K562 (cell line): Measurements from ENCODE around the gene ABCA3. TPM values are rescaled to one million over a fixed set of nuclear protein-coding genes. Genes with fewer than 3 reads are reported as not detected.
A peak's percentile ranks its signal among the peaks of the same experiment; 100 is the strongest.

Source experiments
- ATAC-seq: fragments of 200-7000 bp; cut with Tn5 transposase; 3 replicates; pipeline ENCODE4 v1.9.1; 2020; ENCODE audit warnings: moderate library complexity
- BruUV-seq: library from RNA; stranded (reverse); fragments of 400-500 nt; replicated peaks from 2 replicates; lab custom pipeline; 2021; lab: Mats Ljungman, UMichigan
- CTCF ChIA-PET: fragments of 300-600 bp; formaldehyde crosslinking; extraction: SDS; loops from one replicate; lab custom pipeline; 2021; ENCODE audit warnings: low intra/inter-chr PET ratio; lab: Yijun Ruan, JAX
- POLR2A ChIA-PET: fragments of 300-600, 350-650 bp; sonication (Branson Sonifier 250); formaldehyde crosslinking; extraction: SDS; loops from one replicate; lab custom pipeline; 2021; ENCODE audit warnings: antibody characterized with exemption, inconsistent platforms; lab: Yijun Ruan, JAX
- DNase-seq, 4 experiments: peaks; one replicate each; pipeline versions ENCODE4 v3.0.0 to v3.0.0-alpha.2; 2011 to 2018; ENCODE audit warnings: low spot score in 3 of 4, mixed read lengths in 3 of 4; ENCODE audit errors: extremely low read depth in 1 of 4
- FAIRE-seq: peaks from 2 replicates; lab custom pipeline; 2011; peaks lifted over from hg19 to GRCh38; lab: Jason Lieb, UNC
- H2AFZ ChIP-seq: 2 replicates; pipeline ENCODE4 v1.6.0; 2011; ENCODE audit warnings: low read depth, low read length, control low read depth, inconsistent platforms
- H3K27ac ChIP-seq: fragments of 200-600 bp; 3 replicates; pipeline ENCODE4 v1.8.0; 2011; ENCODE audit warnings: low read depth, mild to moderate bottlenecking, control low read depth, inconsistent platforms, low read length, moderate library complexity, mixed read lengths; ENCODE audit errors: extremely low read depth
- H3K27me3 ChIP-seq, 2 experiments: fragments of 300-600 bp in 1 of 2; 2 replicates in 1 of 2; 3 replicates in 1 of 2; pipeline versions ENCODE4 v1.6.0 to v1.8.0; 2011; ENCODE audit warnings: inconsistent platforms in 2 of 2, low read length in 2 of 2, mild to moderate bottlenecking in 1 of 2, mixed read lengths in 1 of 2, moderate library complexity in 1 of 2; ENCODE audit not compliant: control insufficient read depth in 2 of 2, insufficient read depth in 2 of 2
- H3K36me3 ChIP-seq: fragments of 300-600 bp; 3 replicates; pipeline ENCODE4 v1.8.0; 2011; ENCODE audit warnings: mild to moderate bottlenecking, low read length, inconsistent platforms; ENCODE audit not compliant: control insufficient read depth, insufficient read depth
- H3K4me1 ChIP-seq, 2 experiments: fragments of 200-600 bp in 1 of 2; replicated peaks in 1 of 2; 2 replicates in 1 of 2; 3 replicates in 1 of 2; pipeline versions ENCODE4 v1.5.1 to v1.8.0; 2011; ENCODE audit warnings: inconsistent platforms in 2 of 2, low read length in 2 of 2, mild to moderate bottlenecking in 1 of 2, mixed read lengths in 1 of 2, moderate library complexity in 1 of 2; ENCODE audit not compliant: control insufficient read depth in 2 of 2, insufficient read depth in 2 of 2
- H3K4me2 ChIP-seq: 2 replicates; pipeline ENCODE4 v1.6.1; 2011; ENCODE audit warnings: low read length, control low read depth, inconsistent platforms, mixed read lengths; ENCODE audit not compliant: insufficient read depth
- H3K4me3 ChIP-seq: fragments of 200-600 bp; sonication (generic), shearing (Covaris generic); 2 replicates; pipeline ENCODE4 v1.5.1; 2016; ENCODE audit warnings: control low read depth, inconsistent platforms
- H3K79me2 ChIP-seq: fragments of 200-600 bp; 3 replicates; pipeline ENCODE4 v1.8.0; 2011; ENCODE audit warnings: low read length, inconsistent platforms; ENCODE audit not compliant: control insufficient read depth, insufficient read depth
- H3K9ac ChIP-seq, 2 experiments: 2 replicates each; pipeline versions ENCODE4 v1.6.0 to v1.6.1; 2011; ENCODE audit warnings: low read depth in 2 of 2, low read length in 2 of 2, control low read depth in 1 of 2, inconsistent platforms in 1 of 2, mild to moderate bottlenecking in 1 of 2, mixed read lengths in 1 of 2; ENCODE audit not compliant: insufficient read depth in 1 of 2
- H3K9me1 ChIP-seq: one replicate; pipeline ENCODE4 v1.6.0; 2011; ENCODE audit warnings: inconsistent platforms, mild to moderate bottlenecking, low read length, moderate library complexity; ENCODE audit not compliant: control insufficient read depth, insufficient read depth
- H3K9me3 ChIP-seq: replicated peaks from 2 replicates; pipeline ENCODE4 v1.5.1; 2011; ENCODE audit warnings: low read depth, low read length, inconsistent platforms; ENCODE audit not compliant: control insufficient read depth, insufficient read depth
- H4K20me1 ChIP-seq: replicated peaks from 2 replicates; pipeline ENCODE4 v1.6.1; 2011; ENCODE audit warnings: low read length, inconsistent platforms, mixed read lengths; ENCODE audit not compliant: control insufficient read depth, insufficient read depth
- MITF ChIP-seq: IDR thresholded peaks from 2 replicates; pipeline ENCODE4 v1.6.1; 2014; ENCODE audit warnings: antibody characterized with exemption
- POLR3G ChIP-seq: IDR thresholded peaks from 2 replicates; pipeline ENCODE4 v1.6.1; 2011; ENCODE audit not compliant: insufficient read length, insufficient replicate concordance; ENCODE audit errors: extremely low read depth
- SP2 ChIP-seq: IDR thresholded peaks from 2 replicates; pipeline ENCODE4 v1.6.1; 2011; ENCODE audit warnings: mild to moderate bottlenecking, low read depth, low read length, moderate library complexity; ENCODE audit not compliant: poor library complexity, severe bottlenecking; ENCODE audit errors: extremely low read depth
- STAT5A ChIP-seq: IDR thresholded peaks from 2 replicates; pipeline ENCODE4 v1.6.1; 2012; ENCODE audit warnings: low read length, inconsistent platforms, borderline replicate concordance
- ZBED1 ChIP-seq: IDR thresholded peaks from 2 replicates; pipeline ENCODE4 v1.6.1; 2014
- ZBTB9 ChIP-seq: fragments of 450-650 bp; formaldehyde crosslinking; IDR thresholded peaks from 2 replicates; pipeline ENCODE4 v1.4.0; 2020; ENCODE audit warnings: mild to moderate bottlenecking, moderate library complexity
- ZNF134 ChIP-seq: fragments of 250-450 bp; sonication (Bioruptor Pico); conservative IDR thresholded peaks from 2 replicates; pipeline ENCODE4 v1.4.0; 2020
- ZNF318 ChIP-seq, 2 experiments: fragments of 450-650 bp; IDR thresholded peaks; 2 replicates each; pipeline ENCODE4 v1.6.1; 2016; ENCODE audit warnings: mild to moderate bottlenecking in 2 of 2, borderline replicate concordance in 1 of 2, low read depth in 1 of 2, moderate library complexity in 1 of 2
- ZNF668 ChIP-seq: fragments of 250-450 bp; sonication (Bioruptor Pico); IDR thresholded peaks from 2 replicates; pipeline ENCODE4 v1.8.0; 2022; ENCODE audit warnings: mild to moderate bottlenecking, inconsistent platforms
- ZNF75A ChIP-seq: fragments of 450-650 bp; formaldehyde crosslinking; IDR thresholded peaks from 2 replicates; pipeline ENCODE4 v1.4.0; 2020; ENCODE audit warnings: mild to moderate bottlenecking
- WGBS: fragments of 100-300 bp; shearing (Covaris generic); methylation state at CpG from one replicate; pipeline ENCODE4 v1.1.6; 2016; ENCODE audit warnings: low coverage, mixed read lengths; ENCODE audit not compliant: insufficient coverage; ENCODE audit errors: missing lambda C conversion rate; 5-methylcytosine and 5-hydroxymethylcytosine counted together
- in situ Hi-C: fragments of 300-500 bp; cut with MboI; formaldehyde crosslinking; loops from 4 replicates; pipeline ENCODE4 v1.15.0; 2018; ENCODE audit warnings: inconsistent platforms, mixed read lengths
- intact Hi-C: fragments of 100-400 bp; cut with micrococcal nuclease; formaldehyde crosslinking; loops from 2 replicates; pipeline ENCODE4 v1.14.2; 2022
- polyA plus RNA-seq, 8 experiments: library from polyadenylated mRNA; depleted of rRNA in 4 of 8; stranded (reverse) in 5 of 8; unstranded in 3 of 8; fragments of >200 nt; fragmentation: Nextera tagmentation in 2 of 8; fragmentation: Illumina TruSeq in 1 of 8; extraction: Ambion mirVana in 2 of 8; extraction: Trizol in 1 of 8; gene quantifications; 2 replicates each; pipeline versions ENCODE4 v1.2.1 to v1.2.3, GENCODE V29; 2011 to 2014; ENCODE audit warnings: inconsistent platforms in 1 of 8, missing spikeins in 1 of 8
- total RNA-seq, 7 experiments: library from RNA; depleted of rRNA in 6 of 7; stranded (reverse); fragments of >200 nt in 6 of 7; fragmentation: Illumina TruSeq in 2 of 7; extraction: Trizol in 2 of 7; gene quantifications; 2 replicates each; pipeline versions ENCODE4 v1.2.1 to v1.2.3, GENCODE V29; 2011 to 2021; ENCODE audit warnings: low replicate concordance in 1 of 7

The ABCA3 gene
- total and polyA plus RNA-seq, 9 of the 15 experiments (the other 6 are each of a cell fraction or from before 2014, with no cell fraction given), result 0.66 to 23.7 (median 6.9) TPM

- ATAC-seq (no peak), FAIRE-seq (no peak), DNase-seq (no peak)
- Histone ChIP-seq H3K4me2 (no peak overlapping the region), H3K9me1 (no peaks in the 10 kb centered on the region), H3K9me3 (no peaks in the 10 kb centered on the region), H3K4me1 (peaks cover 0 to 23% of the 10 kb centered on the region in 2 experiments; a peak in 1 of 5 replicates), H3K9ac (peak overlapping the region in 1 of 2 experiments; percentile 52; a peak in 2 of 4 replicates), H3K36me3 (peaks cover 50% of the 10 kb centered on the region; the same call in 2 of the 3 replicates), H3K79me2 (no peaks in the 10 kb centered on the region), H3K27ac (no peak overlapping the region), H4K20me1 (no peaks in the 10 kb centered on the region), H3K27me3 (no peaks in the 10 kb centered on the region), H2AFZ (no peak overlapping the region), H3K4me3 (no peak overlapping the region)
- in situ Hi-C loops, result no loop called here
- 78% methylated on average over 20 of the region's 26 CpGs for WGBS
- ChIA-PET CTCF (no interaction called here), POLR2A (interaction anchor here (0.6 to 1.4 kb wide), 5 partner anchors 8 to 315 kb away, joined by 3 to 6 read pairs (median 3); partner anchors contain the start of genes RPS2 and TRAF7)
- BruUV-seq, result no TSS peak
- intact Hi-C loops, result no loop called here
- no peak for TF ChIP-seq ZNF668 (CRISPR knock-in tag)
- no peak for TF ChIP-seq POLR3G
- no peak for TF ChIP-seq ZBED1
- TF ChIP-seq SP2, result no peak
- no peak for TF ChIP-seq ZBTB9
- TF ChIP-seq STAT5A, result no peak
- TF ChIP-seq ZNF134 (CRISPR knock-in tag), result no peak
- no peak for TF ChIP-seq MITF
- no peak for TF ChIP-seq ZNF75A
- TF ChIP-seq ZNF318 (IDR thresholded peaks at IDR 0.05; ENCODE audit: borderline replicate concordance in 1 of 2, low read depth in 1 of 2), result no peak
These were observed 61.4 kb downstream of the ABCA3 start for GRCh38 chr16:2278956-2279800.
